ENCODE measurements around the gene SIPA1L3. TPM values are rescaled to one million over a fixed set of nuclear protein-coding genes. Genes with fewer than 3 reads are reported as not detected.
A peak's percentile ranks its signal among the peaks of the same experiment; 100 is the strongest.

SIPA1L3 gene
- total and polyA plus RNA-seq, 10 of the 15 experiments (the other 5 are each of a cell fraction or from before 2014, with no cell fraction given) = 0.24 to 66.2 (median 19.1) TPM

DNA sequence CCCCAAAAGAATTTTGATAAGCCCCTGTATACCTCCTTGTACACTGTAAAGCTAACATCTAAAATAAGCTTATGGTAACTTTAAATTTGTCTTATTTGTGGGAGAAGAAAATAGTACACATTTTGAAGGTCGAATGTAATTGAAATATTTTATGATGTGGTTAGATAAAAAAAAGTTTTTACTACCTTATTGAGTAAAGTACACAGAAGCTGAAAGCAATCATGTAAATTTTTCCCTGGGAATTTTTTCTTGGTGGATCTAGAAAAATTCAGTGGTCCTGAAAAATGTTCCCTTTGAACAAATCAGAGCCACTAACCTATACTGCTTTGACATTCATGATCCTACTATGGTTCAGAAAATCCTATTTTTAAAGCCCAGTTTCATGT, 46.9 kb downstream of the SIPA1L3 start:
- peak overlapping the region; percentile 39; the same call in 1 of the 2 replicates for H3K4me2 ChIP-seq (ENCODE audit: control insufficient read depth, insufficient read depth)
- H3K27ac ChIP-seq (ENCODE audit: control insufficient read depth, insufficient read depth) = peak overlapping the region; percentile 57
- in situ Hi-C loops (cut with MboI) = no loop called here
- H3K4me1 ChIP-seq (ENCODE audit: control insufficient read depth, insufficient read depth, low read length) = peaks cover 47% of the 10 kb centered on the region
- peaks cover 70% of the 10 kb centered on the region for H3K79me2 ChIP-seq (ENCODE audit: control insufficient read depth, insufficient read depth, low read length)
- ChIA-PET SMC1A (ENCODE audit: uncharacterized antibody, unreplicated experiment) (interaction anchor here (0.8 to 3.7 kb wide), 10 partner anchors 10 to 80 kb away, joined by 3 to 22 read pairs (median 3); no protein-coding TSS in a partner anchor), CTCF (interaction anchor here (0.7 to 2.1 kb wide), 6 partner anchors 14 to 51 kb away, joined by 3 to 9 read pairs (median 4); no protein-coding TSS in a partner anchor), RAD21 (ENCODE audit: unreplicated experiment) (interaction anchor here (1.3 to 1.5 kb wide), 4 partner anchors 16 to 22 kb away, joined by 3 to 5 read pairs (median 4); no protein-coding TSS in a partner anchor), POLR2A (interaction anchor here (0.9 to 1.2 kb wide), 3 partner anchors 19 to 51 kb away, joined by 3 to 4 read pairs (median 3); no protein-coding TSS in a partner anchor)
- no peaks in the 10 kb centered on the region for H4K20me1 ChIP-seq (ENCODE audit: control insufficient read depth, insufficient read depth)
- FAIRE-seq = no peak
- DNase-seq (ENCODE audit: low read depth, low spot score) = no peak
- H3K9ac ChIP-seq (ENCODE audit: control insufficient read depth, insufficient read depth, low read length) = 0 out of 2 replicates have a peak overlapping the region, but pooled peaks have one; percentile 11
- WGBS (ENCODE audit: insufficient coverage, insufficient replicate concordance, low lambda C conversion rate, missing lambda C conversion rate) = 4% methylated on average over 1 of the region's 1 CpG
- intact Hi-C loops (cut with micrococcal nuclease; ENCODE audit: unreplicated experiment) = loop anchor here (2.0 kb wide), 1 partner anchor 15 kb away; no protein-coding TSS in a partner anchor
- ATAC-seq = no peak
- H3K9me3 ChIP-seq (replicated peaks; ENCODE audit: control insufficient read depth, insufficient read depth, low read length) = no peaks in the 10 kb centered on the region; the same call in none of the 3 replicates
- no peak overlapping the region for H2AFZ ChIP-seq (ENCODE audit: control insufficient read depth, low read depth, low read length)
- H3K36me3 ChIP-seq (ENCODE audit: control insufficient read depth in 2 of 2, insufficient read depth in 2 of 2, low read length in 1 of 2) = peaks cover 3 to 8% of the 10 kb centered on the region in 2 experiments; a peak in 3 of 4 replicates
- H3K27me3 ChIP-seq (replicated peaks in 1 of 2; ENCODE audit: control insufficient read depth in 2 of 2, insufficient read depth in 2 of 2, low read length in 1 of 2) = no peaks in the 10 kb centered on the region
- H3K4me3 ChIP-seq = no peak overlapping the region
- no peak for TF ChIP-seq TCF7 (IDR thresholded peaks at IDR 0.05; ENCODE audit: borderline replicate concordance)
- no peak for TF ChIP-seq PML (IDR thresholded peaks at IDR 0.05; ENCODE audit: low read length)
- no peak for TF ChIP-seq EED (IDR thresholded peaks at IDR 0.05; ENCODE audit: low read depth)
- TF ChIP-seq CHD1 (IDR thresholded peaks at IDR 0.05; ENCODE audit: low read depth, low read length) = no peak
- TF ChIP-seq ZNF207 (IDR thresholded peaks at IDR 0.05; ENCODE audit: borderline replicate concordance) = no peak
- no peak for TF ChIP-seq IKZF1 (conservative IDR thresholded peaks at IDR 0.05)
- BruUV-seq (replicated peaks) = no TSS peak

DNA sequence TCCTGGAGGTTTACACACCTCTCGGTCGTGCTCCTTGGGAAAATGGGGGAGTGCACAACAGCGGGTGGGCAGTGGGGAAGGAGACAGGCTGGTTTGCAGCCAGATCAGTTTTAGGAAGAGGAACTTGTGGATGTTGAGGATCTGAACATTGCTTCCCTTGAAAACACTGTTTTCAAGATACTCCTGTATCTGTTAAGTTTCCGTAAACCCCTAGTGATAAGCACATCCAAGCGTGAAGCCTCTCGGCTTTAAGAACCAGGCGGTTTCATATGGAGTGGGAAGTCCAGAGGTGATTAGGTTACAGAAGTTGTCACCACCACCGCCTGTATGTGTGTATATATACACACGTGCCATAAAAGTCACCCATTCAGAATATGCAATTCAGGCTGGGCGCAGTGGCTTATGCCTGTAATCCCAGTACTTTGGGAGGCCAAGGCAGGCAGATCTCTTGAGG, 47.4 kb downstream of the SIPA1L3 start:
- H2AFZ ChIP-seq (ENCODE audit: control insufficient read depth, low read depth, low read length) = no peak overlapping the region
- H3K4me2 ChIP-seq (ENCODE audit: control insufficient read depth, insufficient read depth) = peak overlapping the region; percentile 39
- FAIRE-seq = no peak
- ChIA-PET CTCF (interaction anchor here (0.7 to 2.1 kb wide), 5 partner anchors 15 to 52 kb away, joined by 3 to 9 read pairs (median 4); no protein-coding TSS in a partner anchor), POLR2A (interaction anchor here (0.5 to 1.2 kb wide), 3 partner anchors 18 to 50 kb away, joined by 3 to 4 read pairs (median 4); no protein-coding TSS in a partner anchor), SMC1A (ENCODE audit: uncharacterized antibody, unreplicated experiment) (interaction anchor here (0.9 to 3.7 kb wide), 8 partner anchors 10 to 79 kb away, joined by 3 to 22 read pairs (median 4); no protein-coding TSS in a partner anchor), RAD21 (ENCODE audit: unreplicated experiment) (interaction anchor here (1.3 to 1.5 kb wide), 3 partner anchors 17 to 22 kb away, joined by 3 to 5 read pairs (median 4); no protein-coding TSS in a partner anchor)
- no TSS peak for BruUV-seq (replicated peaks)
- WGBS (ENCODE audit: insufficient coverage, insufficient replicate concordance, low lambda C conversion rate, missing lambda C conversion rate) = 64% methylated on average over 10 of the region's 10 CpGs
- no peaks in the 10 kb centered on the region for H3K27me3 ChIP-seq (replicated peaks in 1 of 2; ENCODE audit: control insufficient read depth in 2 of 2, insufficient read depth in 2 of 2, low read length in 1 of 2)
- in situ Hi-C loops (cut with MboI) (no loop called here), intact Hi-C loops (cut with micrococcal nuclease; ENCODE audit: unreplicated experiment) (no loop called here)
- H3K4me3 ChIP-seq = no peak overlapping the region
- ATAC-seq = peak; percentile 64
- H4K20me1 ChIP-seq (ENCODE audit: control insufficient read depth, insufficient read depth) = no peaks in the 10 kb centered on the region
- H3K36me3 ChIP-seq (ENCODE audit: control insufficient read depth in 2 of 2, insufficient read depth in 2 of 2, low read length in 1 of 2) = peaks cover 3 to 4% of the 10 kb centered on the region in 2 experiments; a peak in 3 of 4 replicates
- H3K9ac ChIP-seq (ENCODE audit: control insufficient read depth, insufficient read depth, low read length) = 0 out of 2 replicates have a peak overlapping the region, but pooled peaks have one; percentile 11
- peaks cover 71% of the 10 kb centered on the region for H3K79me2 ChIP-seq (ENCODE audit: control insufficient read depth, insufficient read depth, low read length)
- peak overlapping the region; percentile 57 for H3K27ac ChIP-seq (ENCODE audit: control insufficient read depth, insufficient read depth)
- no peaks in the 10 kb centered on the region; the same call in none of the 3 replicates for H3K9me3 ChIP-seq (replicated peaks; ENCODE audit: control insufficient read depth, insufficient read depth, low read length)
- DNase-seq (ENCODE audit: low read depth, low spot score) = no peak
- peaks cover 51% of the 10 kb centered on the region for H3K4me1 ChIP-seq (ENCODE audit: control insufficient read depth, insufficient read depth, low read length)
- TF ChIP-seq, protein P1, sequence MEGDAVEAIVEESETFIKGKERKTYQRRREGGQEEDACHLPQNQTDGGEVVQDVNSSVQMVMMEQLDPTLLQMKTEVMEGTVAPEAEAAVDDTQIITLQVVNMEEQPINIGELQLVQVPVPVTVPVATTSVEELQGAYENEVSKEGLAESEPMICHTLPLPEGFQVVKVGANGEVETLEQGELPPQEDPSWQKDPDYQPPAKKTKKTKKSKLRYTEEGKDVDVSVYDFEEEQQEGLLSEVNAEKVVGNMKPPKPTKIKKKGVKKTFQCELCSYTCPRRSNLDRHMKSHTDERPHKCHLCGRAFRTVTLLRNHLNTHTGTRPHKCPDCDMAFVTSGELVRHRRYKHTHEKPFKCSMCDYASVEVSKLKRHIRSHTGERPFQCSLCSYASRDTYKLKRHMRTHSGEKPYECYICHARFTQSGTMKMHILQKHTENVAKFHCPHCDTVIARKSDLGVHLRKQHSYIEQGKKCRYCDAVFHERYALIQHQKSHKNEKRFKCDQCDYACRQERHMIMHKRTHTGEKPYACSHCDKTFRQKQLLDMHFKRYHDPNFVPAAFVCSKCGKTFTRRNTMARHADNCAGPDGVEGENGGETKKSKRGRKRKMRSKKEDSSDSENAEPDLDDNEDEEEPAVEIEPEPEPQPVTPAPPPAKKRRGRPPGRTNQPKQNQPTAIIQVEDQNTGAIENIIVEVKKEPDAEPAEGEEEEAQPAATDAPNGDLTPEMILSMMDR (IDR thresholded peaks at IDR 0.05 in 2 of 3, conservative IDR thresholded peaks at IDR 0.05 in 1 of 3; ENCODE audit: control insufficient read depth in 2 of 3, extremely low read depth in 1 of 3, insufficient read depth in 1 of 3, low read depth in 3 of 3, low read length in 3 of 3) = no peak
- TF ChIP-seq IKZF2 (IDR thresholded peaks at IDR 0.05) (peak; percentile 24 to 32; a peak in 1 of 4 replicates), RELA (IDR thresholded peaks at IDR 0.05; ENCODE audit: borderline replicate concordance, partially characterized antibody) (no peak), BACH1 (IDR thresholded peaks at IDR 0.05; ENCODE audit: borderline replicate concordance) (no peak)
- TF ChIP-seq, protein P2, sequence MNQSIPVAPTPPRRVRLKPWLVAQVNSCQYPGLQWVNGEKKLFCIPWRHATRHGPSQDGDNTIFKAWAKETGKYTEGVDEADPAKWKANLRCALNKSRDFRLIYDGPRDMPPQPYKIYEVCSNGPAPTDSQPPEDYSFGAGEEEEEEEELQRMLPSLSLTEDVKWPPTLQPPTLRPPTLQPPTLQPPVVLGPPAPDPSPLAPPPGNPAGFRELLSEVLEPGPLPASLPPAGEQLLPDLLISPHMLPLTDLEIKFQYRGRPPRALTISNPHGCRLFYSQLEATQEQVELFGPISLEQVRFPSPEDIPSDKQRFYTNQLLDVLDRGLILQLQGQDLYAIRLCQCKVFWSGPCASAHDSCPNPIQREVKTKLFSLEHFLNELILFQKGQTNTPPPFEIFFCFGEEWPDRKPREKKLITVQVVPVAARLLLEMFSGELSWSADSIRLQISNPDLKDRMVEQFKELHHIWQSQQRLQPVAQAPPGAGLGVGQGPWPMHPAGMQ (IDR thresholded peaks at IDR 0.05; ENCODE audit: borderline replicate concordance) = no peak

Data from GM12878 (cell line).